Spleen (tissue), 11 donors: ENCODE measurements around the gene MRPL55. TPM values are rescaled to one million over a fixed set of nuclear protein-coding genes. Genes with fewer than 3 reads are reported as not detected.
A peak's percentile ranks its signal among the peaks of the same experiment; 100 is the strongest.

Experiments used
- DNase-seq: peaks from one replicate; pipeline ENCODE4 v3.0.0-alpha.2; 2020
- H3K27ac ChIP-seq, 8 donors: fragments of 200-600 bp; sonication (generic) in 7 of 8; 1 replicate in 4 of 8; 2 replicates in 4 of 8; pipeline versions ENCODE4 v1.5.0 to v1.8.0; 2016 to 2021; ENCODE audit warnings: inconsistent platforms in 4 of 8, mild to moderate bottlenecking in 4 of 8, moderate library complexity in 1 of 8
- H3K27me3 ChIP-seq, 7 donors: fragments of 200-600 bp; sonication (generic) in 6 of 7; replicated peaks in 1 of 7; 1 replicate in 4 of 7; 2 replicates in 3 of 7; pipeline versions ENCODE4 v1.5.0 to v1.8.0; 2016 to 2021; ENCODE audit warnings: inconsistent platforms in 3 of 7, mild to moderate bottlenecking in 1 of 7
- H3K36me3 ChIP-seq, 6 donors: fragments of 200-600 bp; sonication (generic) in 5 of 6; 1 replicate in 4 of 6; 2 replicates in 2 of 6; pipeline versions ENCODE4 v1.5.0 to v1.8.0; 2016 to 2021; ENCODE audit warnings: inconsistent platforms in 2 of 6
- H3K4me1 ChIP-seq, 6 donors: fragments of 200-600 bp; sonication (generic) in 5 of 6; 1 replicate in 3 of 6; 2 replicates in 3 of 6; pipeline versions ENCODE4 v1.5.0 to v1.8.0; 2016 to 2021; ENCODE audit warnings: inconsistent platforms in 3 of 6
- H3K4me3 ChIP-seq, 8 donors: fragments of 200-600 bp; sonication (generic) in 7 of 8; 1 replicate in 4 of 8; 2 replicates in 4 of 8; pipeline versions ENCODE4 v1.5.0 to v1.8.0; 2016 to 2021; ENCODE audit warnings: inconsistent platforms in 4 of 8, mild to moderate bottlenecking in 4 of 8, moderate library complexity in 2 of 8
- H3K9me3 ChIP-seq, 8 donors: fragments of 200-600 bp; sonication (generic) in 7 of 8; 1 replicate in 4 of 8; 2 replicates in 4 of 8; pipeline versions ENCODE4 v1.5.0 to v1.8.0; 2016 to 2021; ENCODE audit warnings: inconsistent platforms in 4 of 8
- CTCF ChIP-seq, 11 experiments: fragments of 200-600 bp in 7 of 11; fragments of 450-650 bp in 4 of 11; sonication (generic) in 4 of 11; IDR thresholded peaks in 8 of 11; conservative IDR thresholded peaks in 3 of 11; 1 replicate in 7 of 11; 2 replicates in 4 of 11; pipeline versions ENCODE4 v1.4.0 to v1.8.0; 2016 to 2021; ENCODE audit warnings: antibody characterized with exemption in 11 of 11, inconsistent platforms in 4 of 11, mild to moderate bottlenecking in 1 of 11
- POLR2A ChIP-seq, 3 donors: fragments of 450-650 bp; IDR thresholded peaks; one replicate each; pipeline ENCODE4 v1.5.1; 2017; ENCODE audit warnings: antibody characterized with exemption in 3 of 3, mild to moderate bottlenecking in 1 of 3
- POLR2AphosphoS5 ChIP-seq, 3 donors: sonication (generic); formaldehyde crosslinking; IDR thresholded peaks; one replicate each; pipeline ENCODE4 v1.5.1; 2017; ENCODE audit warnings: antibody characterized with exemption in 3 of 3
- WGBS, 5 donors: extraction: QIAGEN DNeasy Blood & Tissue Kit in 3 of 5; methylation state at CpG; one replicate each; pipeline versions ENCODE4 v1.1.5 to v1.1.7; 2013 to 2018; 5-methylcytosine and 5-hydroxymethylcytosine counted together
- intact Hi-C: fragments of 100-400 bp; cut with DNase I; formaldehyde crosslinking; loops from one replicate; pipeline ENCODE4 v1.15.0; 2023; ENCODE audit warnings: low total_unique reads
- polyA plus RNA-seq, 3 donors: library from polyadenylated mRNA; stranded (reverse); fragments of 200-250 nt; gene quantifications; one replicate each; pipeline ENCODE4 v1.2.1, GENCODE V29; 2013
- total RNA-seq, 7 donors: library from RNA; depleted of rRNA in 3 of 7; stranded (reverse); fragments of >200 nt in 3 of 7; fragmentation: NEBNext Ultra II Directional in 4 of 7; extraction: Animal tissue kit (Norgen Biotek cat#: 25700) in 4 of 7; gene quantifications; one replicate each; pipeline versions ENCODE4 v1.1.0 to v1.2.1, GENCODE V29; 2016 to 2021
- donor health status: healthy with polysubstance abuse.
- donor health status: DM: no; HTN: no; CAD: no; lungs with moderate emphysema.
- donor health status: DM: no; HTN: no; CAD: no.
- donor health status: Bipolar disorder and iron deficiency.
- donor health status: healthy.
- donor health status: DM: no; HTN: no; CAD: no.
- donor health status: DM: yes; HTN: yes; CAD: no.

The MRPL55 gene
- total and polyA plus RNA-seq, 10 donors, result 32.3 to 114 (median 72.1) TPM

GRCh38 chr1:228101614-228101993, 7.5 kb downstream of the MRPL55 start:
- peak; percentile 84 for DNase-seq
- H3K4me1 ChIP-seq, result peaks cover 14 to 83% (median 47%) of the 10 kb centered on the region in 6 donors
- no peaks in the 10 kb centered on the region for H3K9me3 ChIP-seq
- peaks cover 0 to 59% (median 53%) of the 10 kb centered on the region in 6 donors for H3K36me3 ChIP-seq
- H3K4me3 ChIP-seq, result peak overlapping the region in 7 of 8 donors; percentile 72 to 99 (median 95)
- 35 to 54% (median 40%) methylated on average over 8 to 15 of the region's 15 CpGs for WGBS, 5 donors
- TF ChIP-seq POLR2AphosphoS5 (IDR thresholded peaks at IDR 0.05) (peak in 1 of 3 donors; percentile 3), CTCF (IDR thresholded peaks at IDR 0.05 in 8 of 11, conservative IDR thresholded peaks at IDR 0.05 in 3 of 11) (no peak)
- H3K27ac ChIP-seq, result peak overlapping the region in 7 of 8 donors; percentile 81 to 97 (median 94)
- no peaks in the 10 kb centered on the region for H3K27me3 ChIP-seq
- intact Hi-C loops, result no loop called here

GRCh38 chr1:228100822-228101613, 8.1 kb downstream of the MRPL55 start:
- peaks cover 0 to 59% (median 47%) of the 10 kb centered on the region in 6 donors for H3K36me3 ChIP-seq
- intact Hi-C loops, result no loop called here
- peak overlapping the region in 4 of 8 donors; percentile 94 to 97 (median 96) for H3K27ac ChIP-seq
- peak; percentile 75 for DNase-seq
- peaks cover 18 to 87% (median 52%) of the 10 kb centered on the region in 6 donors for H3K4me1 ChIP-seq
- no peaks in the 10 kb centered on the region for H3K9me3 ChIP-seq
- TF ChIP-seq POLR2AphosphoS5 (IDR thresholded peaks at IDR 0.05) (peak; percentile 21 to 58 (median 36)), CTCF (IDR thresholded peaks at IDR 0.05 in 8 of 11, conservative IDR thresholded peaks at IDR 0.05 in 3 of 11) (no peak)
- 75 to 87% (median 82%) methylated on average over 12 of the region's 12 CpGs for WGBS, 5 donors
- no peaks in the 10 kb centered on the region for H3K27me3 ChIP-seq
- peak overlapping the region in 2 of 8 donors; percentile 95 to 98 for H3K4me3 ChIP-seq

GRCh38 chr1:228099331-228099732, 9.8 kb downstream of the MRPL55 start:
- no peak overlapping the region for H3K27ac ChIP-seq
- peak; percentile 69 for DNase-seq

More at GRCh38 chr1:228099331-228099732, 9.8 kb downstream of the MRPL55 start:
- WGBS, 5 donors, result 53 to 87% (median 82%) methylated on average over 2 to 4 of the region's 4 CpGs
- Histone ChIP-seq H3K36me3 (peaks cover 0 to 69% (median 46%) of the 10 kb centered on the region in 6 donors), H3K4me3 (no peak overlapping the region), H3K4me1 (peaks cover 19 to 90% (median 59%) of the 10 kb centered on the region in 6 donors), H3K9me3 (peaks cover 0 to 10% (median 10%) of the 10 kb centered on the region in 8 donors), H3K27me3 (no peaks in the 10 kb centered on the region)
- intact Hi-C loops, result no loop called here
- TF ChIP-seq POLR2AphosphoS5 (IDR thresholded peaks at IDR 0.05) (peak; percentile 31 to 60 (median 45)), CTCF (IDR thresholded peaks at IDR 0.05 in 8 of 11, conservative IDR thresholded peaks at IDR 0.05 in 3 of 11) (no peak), POLR2A (IDR thresholded peaks at IDR 0.05) (no peak)
